Breast epithelium (tissue), 4 donors: ENCODE measurements around the gene ABR. TPM values are rescaled to one million over a fixed set of nuclear protein-coding genes. Genes with fewer than 3 reads are reported as not detected.

ENCODE experiments used
- DNase-seq, 2 donors: peaks; one replicate each; pipeline ENCODE4 v3.0.0-alpha.2; 2019; ENCODE audit warnings: low spot score in 2 of 2
- H3K27ac ChIP-seq, 2 donors: fragments of 200-600 bp; sonication (generic) in 1 of 2; one replicate each; pipeline ENCODE4 v1.5.1; 2016 to 2019; ENCODE audit warnings: mild to moderate bottlenecking in 1 of 2
- H3K27me3 ChIP-seq, 2 donors: fragments of 200-600 bp; sonication (generic) in 1 of 2; one replicate each; pipeline versions ENCODE4 v1.5.1 to v1.6.0; 2017 to 2019; ENCODE audit warnings: control low read depth in 1 of 2, mild to moderate bottlenecking in 1 of 2
- H3K36me3 ChIP-seq: fragments of 200-600 bp; one replicate; pipeline ENCODE4 v1.5.1; 2019
- H3K4me1 ChIP-seq, 2 donors: fragments of 200-600 bp; sonication (generic); one replicate each; pipeline ENCODE4 v1.5.1; 2016 to 2019; ENCODE audit warnings: control low read depth in 1 of 2
- H3K4me3 ChIP-seq, 3 donors: fragments of 200-600 bp; sonication (generic); 1 replicate in 2 of 3; 2 replicates in 1 of 3; pipeline ENCODE4 v1.5.1; 2016 to 2019; ENCODE audit warnings: mild to moderate bottlenecking in 3 of 3, moderate library complexity in 2 of 3
- H3K9me3 ChIP-seq, 2 donors: fragments of 200-600 bp; sonication (generic) in 1 of 2; one replicate each; pipeline ENCODE4 v1.5.1; 2016 to 2019; ENCODE audit warnings: control low read depth in 1 of 2
- POLR2A ChIP-seq: fragments of 450-650 bp; IDR thresholded peaks from one replicate; pipeline ENCODE4 v1.6.1; 2016; ENCODE audit warnings: antibody characterized with exemption, mild to moderate bottlenecking, moderate library complexity
- POLR2AphosphoS5 ChIP-seq, 3 donors: sonication (generic); formaldehyde crosslinking; IDR thresholded peaks; one replicate each; pipeline ENCODE4 v1.6.1; 2017; ENCODE audit warnings: antibody characterized with exemption in 3 of 3
- intact Hi-C: fragments of 100-400 bp; cut with DNase I; formaldehyde crosslinking; loops from one replicate; pipeline ENCODE4 v1.15.1; 2023; ENCODE audit warnings: low total_unique reads
- total RNA-seq, 3 donors: library from RNA; depleted of rRNA; stranded (reverse); fragments of >200 nt; gene quantifications; one replicate each; pipeline ENCODE4 v1.1.0, GENCODE V29; 2016
- TF ChIP-seq, protein P1 (sequence below), 3 donors: fragments of 450-650 bp; IDR thresholded peaks; one replicate each; pipeline ENCODE4 v1.5.1; 2016 to 2017; ENCODE audit warnings: antibody characterized with exemption in 3 of 3, mild to moderate bottlenecking in 3 of 3, moderate library complexity in 3 of 3

Gene ABR
- total RNA-seq, 3 donors from 2014 or later, result 63.5 to 77.0 (median 75.0) TPM

GRCh38 chr17:1146561-1147265 lies 33.1 kb downstream of the ABR start:
- intact Hi-C loops, result no loop called here
- Histone ChIP-seq H3K9me3 (no peaks in the 10 kb centered on the region), H3K27ac (no peak overlapping the region), H3K4me3 (no peak overlapping the region), H3K36me3 (no peaks in the 10 kb centered on the region), H3K4me1 (no peaks in the 10 kb centered on the region), H3K27me3 (no peaks in the 10 kb centered on the region)
- no peak for DNase-seq
- TF ChIP-seq POLR2A (no peak), POLR2AphosphoS5 (IDR thresholded peaks at IDR 0.05) (no peak)
- TF ChIP-seq, protein P1, sequence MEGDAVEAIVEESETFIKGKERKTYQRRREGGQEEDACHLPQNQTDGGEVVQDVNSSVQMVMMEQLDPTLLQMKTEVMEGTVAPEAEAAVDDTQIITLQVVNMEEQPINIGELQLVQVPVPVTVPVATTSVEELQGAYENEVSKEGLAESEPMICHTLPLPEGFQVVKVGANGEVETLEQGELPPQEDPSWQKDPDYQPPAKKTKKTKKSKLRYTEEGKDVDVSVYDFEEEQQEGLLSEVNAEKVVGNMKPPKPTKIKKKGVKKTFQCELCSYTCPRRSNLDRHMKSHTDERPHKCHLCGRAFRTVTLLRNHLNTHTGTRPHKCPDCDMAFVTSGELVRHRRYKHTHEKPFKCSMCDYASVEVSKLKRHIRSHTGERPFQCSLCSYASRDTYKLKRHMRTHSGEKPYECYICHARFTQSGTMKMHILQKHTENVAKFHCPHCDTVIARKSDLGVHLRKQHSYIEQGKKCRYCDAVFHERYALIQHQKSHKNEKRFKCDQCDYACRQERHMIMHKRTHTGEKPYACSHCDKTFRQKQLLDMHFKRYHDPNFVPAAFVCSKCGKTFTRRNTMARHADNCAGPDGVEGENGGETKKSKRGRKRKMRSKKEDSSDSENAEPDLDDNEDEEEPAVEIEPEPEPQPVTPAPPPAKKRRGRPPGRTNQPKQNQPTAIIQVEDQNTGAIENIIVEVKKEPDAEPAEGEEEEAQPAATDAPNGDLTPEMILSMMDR (IDR thresholded peaks at IDR 0.05), result no peak

DNA sequence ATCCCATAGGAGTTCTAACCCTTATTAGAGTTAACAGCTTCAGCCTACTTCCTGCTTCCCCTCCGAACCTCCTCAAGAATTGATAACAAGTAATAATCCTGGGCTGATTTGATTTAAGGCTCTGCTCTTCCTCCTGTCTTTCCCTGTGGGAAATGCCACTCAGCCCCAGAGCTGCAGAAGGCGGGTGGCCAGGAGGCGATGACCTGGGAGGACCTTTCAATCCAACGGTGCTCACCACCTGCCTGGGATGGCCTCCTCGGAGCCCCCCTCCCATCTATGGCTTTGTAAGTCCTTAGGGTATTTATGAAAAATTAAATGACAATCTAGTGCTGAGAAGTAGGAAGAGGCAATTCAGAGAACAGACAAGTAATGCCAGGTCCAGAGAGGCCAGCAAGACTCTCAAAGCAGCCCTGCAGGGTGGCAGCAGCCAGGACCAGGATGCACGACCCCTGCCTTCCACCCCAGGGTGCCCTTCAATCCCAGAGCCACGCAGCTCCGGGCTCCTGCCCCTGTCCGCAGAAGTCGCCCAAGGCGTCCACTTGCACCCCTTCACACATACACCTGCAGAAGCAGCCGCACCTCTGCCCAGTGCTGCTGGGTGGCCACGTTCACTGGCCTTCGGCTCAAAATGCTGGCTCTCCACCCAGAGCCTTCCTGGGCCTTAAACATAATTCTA lies 34.3 kb downstream of the ABR start:
- H3K4me1 ChIP-seq, result no peaks in the 10 kb centered on the region
- no peak overlapping the region for H3K27ac ChIP-seq
- intact Hi-C loops, result no loop called here
- DNase-seq, result no peak
- no peaks in the 10 kb centered on the region for H3K36me3 ChIP-seq
- H3K4me3 ChIP-seq, result no peak overlapping the region
- TF ChIP-seq, protein P1 (IDR thresholded peaks at IDR 0.05), result no peak
- TF ChIP-seq POLR2A, result no peak
- no peak for TF ChIP-seq POLR2AphosphoS5 (IDR thresholded peaks at IDR 0.05)
- no peaks in the 10 kb centered on the region for H3K9me3 ChIP-seq
- no peaks in the 10 kb centered on the region for H3K27me3 ChIP-seq

DNA sequence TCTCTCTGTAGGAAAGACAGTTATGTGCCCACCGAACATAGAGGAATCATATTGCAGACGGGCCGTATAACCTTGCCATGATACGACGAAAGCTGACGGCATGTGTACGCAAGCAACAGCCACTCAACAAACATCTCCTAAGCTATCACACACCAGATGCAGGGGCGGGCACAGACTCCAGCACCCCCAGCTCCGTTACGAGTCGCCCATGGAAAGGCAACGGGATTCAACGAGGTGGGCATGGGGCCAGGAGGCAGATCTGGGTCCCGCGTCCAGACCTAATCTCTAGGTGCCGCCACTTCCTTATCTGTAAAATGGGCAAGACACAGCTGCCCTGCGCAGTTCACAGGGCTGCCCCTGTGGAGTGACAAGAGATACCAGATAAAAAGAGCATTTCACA lies 35.6 kb downstream of the ABR start:
- intact Hi-C loops, result no loop called here
- no peaks in the 10 kb centered on the region for H3K27me3 ChIP-seq
- DNase-seq, result no peak
- TF ChIP-seq POLR2AphosphoS5 (IDR thresholded peaks at IDR 0.05), result no peak
- no peak for TF ChIP-seq POLR2A
- TF ChIP-seq, protein P1 (IDR thresholded peaks at IDR 0.05), result no peak
- no peaks in the 10 kb centered on the region for H3K36me3 ChIP-seq
- no peaks in the 10 kb centered on the region for H3K9me3 ChIP-seq
- H3K4me3 ChIP-seq, result no peak overlapping the region
- H3K27ac ChIP-seq, result no peak overlapping the region
- H3K4me1 ChIP-seq, result no peaks in the 10 kb centered on the region

- Histone ChIP-seq H3K27ac (no peak overlapping the region), H3K27me3 (no peaks in the 10 kb centered on the region), H3K36me3 (no peaks in the 10 kb centered on the region), H3K9me3 (no peaks in the 10 kb centered on the region), H3K4me1 (no peaks in the 10 kb centered on the region), H3K4me3 (no peak overlapping the region)
- TF ChIP-seq POLR2AphosphoS5 (IDR thresholded peaks at IDR 0.05), result no peak
- TF ChIP-seq POLR2A, result no peak
- TF ChIP-seq, protein P1 (IDR thresholded peaks at IDR 0.05), result no peak
- intact Hi-C loops, result no loop called here
- no peak for DNase-seq
These were observed 36.2 kb downstream of the ABR start for GRCh38 chr17:1143573-1143972.

- Histone ChIP-seq H3K4me3 (no peak overlapping the region), H3K9me3 (no peaks in the 10 kb centered on the region), H3K36me3 (no peaks in the 10 kb centered on the region), H3K4me1 (no peaks in the 10 kb centered on the region), H3K27me3 (no peaks in the 10 kb centered on the region), H3K27ac (no peak overlapping the region)
- TF ChIP-seq POLR2A (no peak), POLR2AphosphoS5 (IDR thresholded peaks at IDR 0.05) (no peak)
- TF ChIP-seq, protein P1 (IDR thresholded peaks at IDR 0.05), result no peak
- intact Hi-C loops, result no loop called here
- DNase-seq, result no peak
These were observed 37.2 kb downstream of the ABR start for GRCh38 chr17:1142561-1142971.
